ENCODE data around the gene KANSL1L.

DNA sequence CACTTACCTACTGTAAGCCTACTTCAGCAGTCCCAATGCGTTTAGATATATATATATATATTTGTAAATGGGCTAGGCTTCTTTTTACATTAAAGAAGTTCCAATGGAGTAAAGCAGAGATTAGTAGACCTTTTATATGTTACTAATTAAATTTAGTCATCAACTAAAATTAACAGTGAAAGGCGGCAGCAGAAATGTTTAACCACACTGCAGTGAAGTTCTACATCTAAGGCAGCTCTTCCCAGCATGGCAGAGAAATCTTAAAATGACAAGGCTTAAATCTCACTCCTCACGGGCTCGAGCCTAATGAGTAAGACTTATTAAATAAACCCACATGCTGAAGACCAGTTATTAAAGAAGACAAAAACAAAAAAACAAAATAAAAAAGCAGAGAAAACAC lies 19.1 kb upstream of the KANSL1L start:
- TF ChIP-seq, protein P1, sequence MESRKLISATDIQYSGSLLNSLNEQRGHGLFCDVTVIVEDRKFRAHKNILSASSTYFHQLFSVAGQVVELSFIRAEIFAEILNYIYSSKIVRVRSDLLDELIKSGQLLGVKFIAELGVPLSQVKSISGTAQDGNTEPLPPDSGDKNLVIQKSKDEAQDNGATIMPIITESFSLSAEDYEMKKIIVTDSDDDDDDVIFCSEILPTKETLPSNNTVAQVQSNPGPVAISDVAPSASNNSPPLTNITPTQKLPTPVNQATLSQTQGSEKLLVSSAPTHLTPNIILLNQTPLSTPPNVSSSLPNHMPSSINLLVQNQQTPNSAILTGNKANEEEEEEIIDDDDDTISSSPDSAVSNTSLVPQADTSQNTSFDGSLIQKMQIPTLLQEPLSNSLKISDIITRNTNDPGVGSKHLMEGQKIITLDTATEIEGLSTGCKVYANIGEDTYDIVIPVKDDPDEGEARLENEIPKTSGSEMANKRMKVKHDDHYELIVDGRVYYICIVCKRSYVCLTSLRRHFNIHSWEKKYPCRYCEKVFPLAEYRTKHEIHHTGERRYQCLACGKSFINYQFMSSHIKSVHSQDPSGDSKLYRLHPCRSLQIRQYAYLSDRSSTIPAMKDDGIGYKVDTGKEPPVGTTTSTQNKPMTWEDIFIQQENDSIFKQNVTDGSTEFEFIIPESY (IDR thresholded peaks at IDR 0.05; ENCODE audit: extremely low read depth, insufficient replicate concordance, low read length) = no peak
- TF ChIP-seq ATF3 (IDR thresholded peaks at IDR 0.05) = no peak

Measured in HCT116 (cell line).